IPS-NIHi7 (cell line): Measurements from ENCODE around the gene ARIH2.
"Not testable (repeated sequence)": the region's sequence is repeated elsewhere in the genome, so short reads cannot be mapped to it uniquely, and the experiment has no call there.

Experiments used
- DNase-seq: peaks from one replicate; pipeline ENCODE4 v3.0.0; 2012; ENCODE audit warnings: mixed read lengths; ENCODE audit errors: extremely low spot score

The ARIH2 gene

DNA sequence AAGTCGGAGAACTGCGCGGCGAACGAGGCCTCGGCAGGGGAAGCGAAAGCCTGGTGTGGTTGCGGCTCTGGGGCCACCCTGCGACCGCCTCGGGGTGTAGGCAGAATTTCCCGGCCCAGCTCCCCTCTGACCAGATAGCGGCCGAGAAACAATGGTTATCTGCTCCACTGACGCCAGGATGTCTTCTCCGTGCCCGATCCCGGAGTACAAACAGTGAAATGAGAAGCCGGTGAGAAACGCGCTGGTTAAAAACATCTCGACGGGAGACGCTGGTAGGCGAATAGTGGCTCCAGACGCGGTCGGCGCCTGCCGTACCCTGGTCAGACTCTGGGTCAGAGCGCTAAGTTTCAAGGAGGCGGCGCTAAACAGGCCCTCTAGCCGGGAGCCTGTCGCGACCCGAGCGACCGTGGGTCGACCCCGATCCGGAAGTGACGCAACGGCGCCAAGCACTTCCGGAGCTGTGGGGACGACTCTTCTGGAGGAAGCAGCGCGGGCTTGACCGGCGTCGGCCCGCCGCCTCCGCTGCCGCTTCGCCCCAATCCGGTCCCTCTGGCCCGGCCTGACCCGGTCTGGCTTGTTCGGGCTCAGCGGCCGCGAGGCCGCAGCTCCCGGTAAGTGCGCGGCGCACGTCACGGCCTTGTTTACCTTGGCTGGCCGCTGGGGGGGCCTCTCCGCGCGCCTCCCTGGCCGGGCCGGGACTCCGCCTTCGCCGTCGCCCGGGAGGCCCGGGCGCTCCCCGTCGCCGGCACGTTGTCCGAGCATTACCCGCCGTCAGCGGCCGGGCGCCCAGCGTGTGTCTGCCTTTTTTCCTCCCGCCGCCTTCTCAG, at the start of gene ARIH2:
TSS of gene ARIH2 (plus strand) at position 455 of the 827 bp plus-strand sequence. CDS start 8,717 bp downstream, outside the sequence.
- DNase-seq: peak; percentile 98

DNA sequence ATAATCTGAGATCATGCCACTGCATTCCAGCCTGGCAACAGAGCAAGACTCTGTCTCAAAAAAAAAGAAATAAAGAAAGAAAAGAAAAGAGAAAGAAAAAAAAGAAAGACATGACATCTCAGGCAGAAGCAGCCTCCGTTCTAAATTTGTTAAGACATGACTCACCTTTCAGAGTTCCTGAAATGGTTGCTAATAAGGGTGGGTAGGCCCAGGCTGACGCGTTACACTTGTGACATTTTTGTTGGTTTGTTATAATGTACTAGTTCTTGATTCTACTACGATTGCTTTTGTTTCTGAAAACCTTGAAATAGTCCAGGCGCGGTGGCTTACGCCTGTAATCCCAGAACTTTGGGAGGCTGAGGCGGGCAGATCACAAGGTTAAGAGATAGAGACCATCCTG, 41.0 kb upstream of the ARIH2 start:
- no peak for DNase-seq

DNA sequence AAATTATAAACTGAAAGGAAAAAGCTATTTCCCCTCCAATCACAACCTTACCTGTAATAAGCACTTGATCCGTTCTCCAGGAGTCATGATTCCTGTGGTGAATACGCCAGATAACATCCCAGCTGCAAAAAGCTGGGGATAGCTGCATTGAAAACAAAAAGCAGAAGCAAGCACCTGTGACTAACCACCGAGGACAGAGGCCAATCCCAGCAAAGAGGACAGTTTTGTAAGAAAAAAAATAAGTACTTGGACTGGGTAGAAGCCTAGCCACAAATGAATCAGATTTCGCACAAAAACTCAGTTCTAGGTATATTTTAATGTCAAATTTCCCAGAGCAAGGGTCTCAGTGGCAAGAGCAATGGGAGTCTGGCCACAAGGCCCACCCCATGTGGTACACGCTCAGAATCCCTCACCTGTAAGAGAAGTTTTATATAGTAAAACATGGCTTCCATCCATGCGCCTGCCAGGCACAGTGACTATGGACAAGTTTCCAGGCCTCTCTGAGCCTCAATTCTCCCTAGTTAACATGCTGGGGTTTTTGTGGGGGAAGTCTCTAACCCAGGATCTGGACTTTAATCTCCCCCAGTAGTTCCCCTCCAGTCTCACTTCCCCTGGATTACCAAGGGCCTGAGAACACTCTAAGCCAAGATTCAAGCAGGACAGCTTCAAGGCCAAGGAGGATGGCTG, 39.2 kb upstream of the ARIH2 start:
- DNase-seq: no peak

DNA sequence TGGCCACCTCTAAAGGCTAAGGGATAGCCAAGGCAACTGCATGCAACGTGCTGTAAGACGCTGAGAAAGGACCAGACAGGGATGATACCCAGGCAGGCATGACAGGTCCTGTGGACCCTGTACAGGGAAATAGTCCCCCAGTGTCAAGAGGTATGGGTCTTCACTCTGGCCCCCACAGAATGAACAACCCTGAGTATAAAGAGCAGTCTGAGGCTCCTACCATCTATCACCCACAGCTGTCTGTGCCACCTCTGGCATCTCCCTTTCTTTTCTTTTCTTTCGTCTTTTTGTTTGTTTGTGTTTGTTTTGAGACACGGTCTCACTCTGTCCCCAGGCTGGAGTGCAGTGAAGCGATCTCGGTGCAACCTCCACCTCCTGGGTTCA, 38.7 kb upstream of the ARIH2 start:
- no peak for DNase-seq

DNA sequence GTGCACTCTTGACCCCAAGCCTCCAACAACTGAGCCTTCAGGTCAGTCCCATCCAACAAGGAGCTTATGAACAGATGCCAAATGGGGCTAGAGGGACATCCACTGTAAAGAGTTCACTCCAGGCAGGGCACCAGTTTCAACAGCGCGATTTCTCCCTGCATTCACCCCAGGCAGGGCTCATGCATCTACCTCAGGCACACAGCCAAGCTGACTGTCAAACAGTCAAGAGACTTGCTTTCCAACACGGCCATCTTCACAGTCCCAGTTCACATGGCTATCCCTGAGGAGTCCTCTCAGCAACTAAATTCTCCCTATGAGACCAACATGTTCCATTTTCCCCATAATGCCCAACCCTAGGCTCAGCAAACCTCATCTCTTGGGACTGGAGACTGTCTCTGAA, 37.6 kb upstream of the ARIH2 start:
- no peak for DNase-seq

DNA sequence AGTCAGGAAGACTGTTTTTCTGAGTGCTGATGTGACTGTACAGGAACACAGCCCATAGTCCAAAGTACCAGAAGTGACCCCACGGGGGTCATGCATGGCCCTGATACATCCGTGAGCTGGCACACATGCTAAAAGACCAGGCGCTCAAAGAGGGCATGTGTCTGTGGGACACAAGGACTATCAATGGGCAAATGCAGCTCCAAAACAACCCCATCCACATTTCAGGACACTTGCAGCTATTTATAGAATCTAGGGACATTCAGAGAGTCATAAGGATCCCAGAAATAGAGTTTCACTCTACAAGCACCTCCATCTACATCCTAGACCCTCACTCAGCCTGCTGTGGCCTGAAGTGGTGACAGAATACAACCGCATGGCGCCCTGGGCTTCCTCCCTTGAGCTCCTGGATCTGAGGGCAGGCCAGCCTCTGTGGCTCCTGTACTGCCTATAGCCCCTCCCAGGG, 37.0 kb upstream of the ARIH2 start:
- no peak for DNase-seq

DNA sequence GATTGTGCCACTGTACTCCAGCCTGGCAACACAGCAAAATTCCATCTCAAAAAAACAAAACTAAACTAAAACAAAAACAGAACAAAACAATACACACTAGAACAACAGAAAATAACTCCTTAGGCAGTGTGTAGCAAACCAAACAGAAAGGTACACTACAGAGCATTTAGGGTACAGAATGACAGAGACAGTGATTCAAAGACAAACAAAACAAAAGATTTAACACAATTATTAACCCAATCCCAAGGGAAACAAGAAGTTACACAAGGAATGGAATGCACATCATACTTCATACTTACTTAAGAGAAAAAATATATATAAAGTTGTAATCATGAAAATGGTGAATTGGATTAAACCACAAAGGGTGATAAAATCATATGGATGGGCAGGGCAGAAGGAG, 32.9 kb upstream of the ARIH2 start:
- DNase-seq: no peak

DNA sequence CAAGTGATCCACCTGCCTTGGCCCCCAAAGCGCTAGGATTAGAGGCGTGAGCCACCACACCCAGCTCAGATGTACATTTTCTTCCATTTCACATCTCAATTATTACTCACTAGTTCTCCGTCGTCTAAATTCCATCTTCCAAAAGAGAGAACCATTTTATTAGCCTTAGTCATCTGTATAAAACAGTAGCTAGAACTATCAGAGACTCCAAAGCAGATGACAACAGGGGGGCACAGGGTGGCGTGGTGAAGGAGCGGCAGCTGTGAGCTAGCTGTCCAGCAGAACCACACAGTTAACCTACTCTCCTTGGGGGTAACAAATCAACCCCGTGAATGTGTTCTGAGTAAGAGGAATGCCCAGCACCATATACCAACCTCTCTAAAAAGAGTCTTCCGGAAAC, 27.0 kb upstream of the ARIH2 start:
- DNase-seq: no peak

DNA sequence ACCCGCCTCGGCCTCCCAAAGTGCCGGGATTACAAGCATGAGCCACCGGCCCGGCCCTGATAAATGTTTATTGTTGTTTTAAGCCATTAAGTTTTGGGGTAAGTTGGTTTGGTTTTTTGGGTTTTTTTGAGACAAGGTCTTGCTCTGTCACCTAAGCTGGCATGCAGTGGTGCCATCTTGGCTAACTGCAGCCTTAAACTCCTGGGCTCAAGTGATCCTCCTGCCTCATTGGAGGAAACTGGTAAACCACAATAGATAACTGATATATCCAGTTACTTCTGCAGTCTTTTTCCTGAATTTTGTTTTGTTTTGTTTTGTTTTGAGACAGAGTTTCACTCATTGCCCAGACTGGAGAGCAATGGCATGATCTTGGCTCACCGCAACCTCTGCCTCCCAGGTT, 24.1 kb upstream of the ARIH2 start:
- DNase-seq: no peak

DNA sequence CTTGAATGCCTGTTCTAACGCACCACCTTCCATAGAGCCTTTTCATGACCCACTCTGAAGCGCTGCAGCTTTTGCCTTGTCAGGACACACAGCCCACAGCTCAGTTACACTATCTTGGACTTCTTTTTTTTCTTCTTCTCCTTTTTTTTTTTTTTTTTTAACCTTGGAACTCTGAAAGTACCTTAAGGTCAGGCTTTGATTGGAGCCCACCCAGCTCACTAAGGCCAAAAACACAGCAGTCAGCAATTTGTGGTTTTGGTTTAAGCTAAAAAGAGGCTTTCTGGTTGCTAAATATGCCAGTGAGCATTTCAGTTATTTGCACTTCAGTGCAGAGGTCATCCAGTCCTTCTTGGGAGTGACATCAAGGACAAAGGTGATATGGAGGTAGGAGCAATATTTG, 21.7 kb upstream of the ARIH2 start:
- DNase-seq: no peak

DNA sequence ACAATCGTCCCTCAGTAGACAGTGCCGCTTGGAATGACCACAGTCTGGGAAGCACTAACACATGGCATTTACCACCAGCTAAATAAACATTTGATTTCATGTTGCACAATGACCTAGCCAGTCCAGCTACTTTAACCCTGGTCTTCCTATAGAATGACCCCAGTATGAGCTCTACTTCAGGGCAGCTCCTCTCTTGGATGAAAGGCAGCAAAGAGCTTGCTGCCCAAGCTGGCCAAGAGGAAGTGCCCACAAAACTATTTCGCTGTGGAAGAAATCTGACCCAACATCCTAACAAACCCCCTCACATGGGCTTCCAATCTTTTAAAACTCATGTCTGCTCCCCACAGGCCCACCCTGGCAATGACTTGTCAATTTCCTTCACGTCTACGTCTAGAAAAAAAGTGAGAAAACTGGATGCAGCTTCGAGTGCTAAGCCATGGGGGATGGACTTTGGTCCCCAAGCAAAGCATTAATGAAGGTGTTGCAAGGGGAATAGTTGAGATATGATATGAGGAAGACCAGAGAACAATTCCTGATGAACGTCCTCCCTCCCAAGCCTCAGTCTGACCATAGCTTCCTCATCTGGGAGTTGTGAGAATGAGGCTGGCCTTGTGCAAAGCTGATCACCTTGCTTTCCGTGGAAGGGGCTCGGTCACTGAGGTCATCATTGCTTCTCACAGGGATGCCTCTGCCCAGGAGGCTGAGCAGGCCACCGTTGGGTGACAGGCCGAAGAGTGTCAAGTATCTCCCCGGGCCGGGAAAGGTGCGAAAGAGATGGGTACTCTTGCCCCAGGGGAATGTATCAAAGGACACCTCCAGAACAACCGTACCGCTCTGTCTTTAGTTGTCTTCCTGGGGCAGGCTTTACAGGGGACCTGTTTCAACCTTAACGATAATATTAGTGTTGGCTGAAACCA, 20.9 kb upstream of the ARIH2 start:
- no peak for DNase-seq

DNA sequence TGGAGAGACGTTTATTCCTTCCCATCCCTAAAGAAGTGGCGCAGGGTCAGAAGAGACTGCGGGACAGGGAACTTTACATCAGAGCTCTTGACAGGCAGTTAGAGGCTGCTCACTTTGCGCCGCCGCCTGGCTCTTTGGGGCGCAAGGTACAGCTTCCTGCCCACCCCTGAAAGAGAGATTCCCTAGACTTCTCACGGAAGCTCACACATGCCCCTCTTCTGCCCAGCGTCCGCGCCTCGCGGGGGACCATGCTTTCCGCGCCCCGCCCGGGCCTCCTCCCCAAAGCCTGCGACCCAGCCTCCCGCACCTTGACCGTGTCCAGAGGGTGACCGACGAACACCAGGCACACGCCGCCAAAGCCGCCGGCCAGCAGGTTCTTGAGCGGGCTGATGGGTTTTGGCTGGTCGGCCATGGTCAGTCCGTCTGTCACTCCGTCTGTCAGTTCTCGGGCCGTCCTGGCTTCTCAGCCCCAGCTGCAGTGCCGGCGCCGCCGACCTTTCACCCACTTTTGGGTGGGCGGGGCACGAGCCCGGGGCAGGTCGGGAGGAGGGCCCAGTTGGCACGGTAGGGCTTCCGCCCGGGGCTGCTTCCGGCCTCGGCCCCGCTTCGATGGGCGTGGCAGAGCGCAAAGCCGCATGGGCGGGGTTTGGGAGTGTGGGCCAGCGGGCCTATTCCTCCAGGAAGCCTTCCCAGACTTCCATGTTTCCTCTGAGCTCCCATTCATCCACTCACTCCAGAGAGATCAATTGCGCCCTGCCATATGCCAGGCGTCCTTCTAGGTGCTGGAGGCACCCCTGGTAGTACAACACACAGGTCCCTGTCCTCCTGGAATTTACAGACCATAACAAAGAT, 20.0 kb upstream of the ARIH2 start, which contains the start of gene SLC25A20:
TSS of gene SLC25A20 (minus strand) at position 500 of the 852 bp plus-strand sequence. CDS start at position 412, 88 bp downstream.
- peak; percentile 99 for DNase-seq

DNA sequence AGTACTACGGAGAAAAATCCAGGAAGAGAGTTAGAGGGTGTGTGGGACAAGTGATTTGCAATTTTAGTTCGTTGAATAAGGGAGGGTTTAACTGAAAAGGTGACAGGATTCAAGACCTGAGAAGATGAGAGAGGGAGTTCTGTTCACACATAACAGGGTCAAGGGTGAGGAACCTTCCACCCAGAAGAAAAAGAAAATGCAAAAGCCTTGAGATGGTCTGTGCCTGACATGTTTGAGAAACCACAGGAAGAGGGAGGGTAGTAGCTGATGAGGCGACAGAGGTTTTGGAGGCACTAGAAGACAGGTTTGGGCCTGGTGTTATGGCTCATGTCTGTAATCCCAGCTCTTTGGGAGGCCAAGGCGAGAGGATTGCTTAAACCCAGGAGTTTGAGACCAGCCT, 19.4 kb upstream of the ARIH2 start:
- DNase-seq: no peak

DNA sequence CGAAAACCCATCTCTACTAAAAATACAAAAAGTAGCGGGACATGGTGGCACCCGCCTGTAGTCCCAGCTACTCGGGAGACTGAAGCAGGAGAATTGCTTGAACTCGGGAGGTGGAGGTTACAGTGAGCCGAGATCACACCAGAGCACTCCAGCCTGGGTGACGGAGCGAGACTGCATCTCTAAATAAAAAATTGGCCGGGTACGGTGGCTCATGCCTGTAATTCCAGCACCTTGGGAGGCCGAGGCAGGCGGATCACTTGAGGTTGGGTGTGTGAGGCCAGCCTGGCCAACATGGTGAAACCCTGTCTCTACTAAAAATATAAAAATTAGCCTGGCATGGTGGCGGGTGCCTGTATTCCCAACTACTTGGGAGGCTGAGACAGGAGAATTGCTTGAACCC, 11.6 kb upstream of the ARIH2 start:
- not testable (repeated sequence) for DNase-seq

DNA sequence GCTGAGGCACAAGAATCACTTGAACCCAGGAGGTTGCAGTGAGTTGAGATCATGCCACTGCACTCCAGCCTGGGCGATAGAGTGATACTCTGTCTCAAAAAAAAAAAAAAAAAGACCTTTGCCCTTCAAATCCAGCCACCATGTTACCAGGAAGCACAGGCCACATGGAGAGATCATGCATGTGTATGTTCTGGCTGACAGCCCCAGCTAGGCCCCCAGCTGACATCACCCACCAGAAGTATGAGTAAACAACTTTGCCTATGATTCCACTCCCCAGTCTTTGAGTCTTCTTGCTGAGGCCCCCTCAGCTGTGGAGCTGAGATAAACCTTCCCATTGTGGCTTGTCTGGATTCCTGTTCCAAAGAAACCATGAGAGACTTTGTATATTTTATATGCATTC, 3.3 kb upstream of the ARIH2 start:
- no peak for DNase-seq

DNA sequence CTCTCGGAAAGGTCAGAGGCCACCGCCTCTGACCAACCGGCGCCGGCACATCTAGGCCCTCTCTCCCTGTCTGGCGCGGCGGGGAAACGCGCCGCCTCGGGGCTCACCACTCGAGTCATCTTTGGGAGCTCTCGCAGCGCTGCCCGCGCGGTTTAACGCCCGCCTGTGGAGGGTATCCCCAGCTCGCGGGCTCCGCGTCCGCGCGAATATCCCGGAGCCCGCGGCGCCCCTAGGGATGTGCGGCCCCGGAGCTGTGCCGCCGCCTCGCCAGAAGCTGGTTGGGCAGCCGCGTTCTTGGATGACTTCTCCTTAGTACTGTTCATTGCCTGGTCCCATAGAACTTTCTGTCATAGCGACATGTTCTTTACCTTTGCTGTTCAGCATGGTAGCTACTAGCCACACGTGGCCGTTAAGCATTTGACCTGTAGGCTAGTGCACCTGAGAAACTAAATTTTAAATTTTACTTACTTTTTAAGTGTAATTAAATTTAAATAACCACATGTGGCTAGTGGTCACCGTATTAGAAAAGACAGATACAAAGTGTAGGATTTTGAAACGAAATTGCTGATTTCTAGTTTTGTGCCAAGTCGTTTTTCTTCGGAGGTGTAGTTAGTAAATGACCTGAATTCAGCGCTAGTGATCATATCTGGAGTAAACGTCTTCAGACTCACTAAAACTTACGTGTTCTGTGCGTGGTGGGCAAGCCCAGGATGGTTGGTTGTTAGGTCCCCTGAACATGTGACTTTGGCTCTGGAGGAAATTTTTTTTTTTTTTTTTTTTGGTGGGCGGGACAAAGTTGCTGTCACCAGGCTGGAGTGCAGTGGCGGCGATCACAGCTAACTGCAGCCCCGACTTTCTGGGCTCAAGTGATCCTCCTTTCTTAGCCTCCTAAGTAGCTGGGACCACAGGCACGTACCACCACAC, 835 bp downstream of the ARIH2 start:
- peak; percentile 45 for DNase-seq

DNA sequence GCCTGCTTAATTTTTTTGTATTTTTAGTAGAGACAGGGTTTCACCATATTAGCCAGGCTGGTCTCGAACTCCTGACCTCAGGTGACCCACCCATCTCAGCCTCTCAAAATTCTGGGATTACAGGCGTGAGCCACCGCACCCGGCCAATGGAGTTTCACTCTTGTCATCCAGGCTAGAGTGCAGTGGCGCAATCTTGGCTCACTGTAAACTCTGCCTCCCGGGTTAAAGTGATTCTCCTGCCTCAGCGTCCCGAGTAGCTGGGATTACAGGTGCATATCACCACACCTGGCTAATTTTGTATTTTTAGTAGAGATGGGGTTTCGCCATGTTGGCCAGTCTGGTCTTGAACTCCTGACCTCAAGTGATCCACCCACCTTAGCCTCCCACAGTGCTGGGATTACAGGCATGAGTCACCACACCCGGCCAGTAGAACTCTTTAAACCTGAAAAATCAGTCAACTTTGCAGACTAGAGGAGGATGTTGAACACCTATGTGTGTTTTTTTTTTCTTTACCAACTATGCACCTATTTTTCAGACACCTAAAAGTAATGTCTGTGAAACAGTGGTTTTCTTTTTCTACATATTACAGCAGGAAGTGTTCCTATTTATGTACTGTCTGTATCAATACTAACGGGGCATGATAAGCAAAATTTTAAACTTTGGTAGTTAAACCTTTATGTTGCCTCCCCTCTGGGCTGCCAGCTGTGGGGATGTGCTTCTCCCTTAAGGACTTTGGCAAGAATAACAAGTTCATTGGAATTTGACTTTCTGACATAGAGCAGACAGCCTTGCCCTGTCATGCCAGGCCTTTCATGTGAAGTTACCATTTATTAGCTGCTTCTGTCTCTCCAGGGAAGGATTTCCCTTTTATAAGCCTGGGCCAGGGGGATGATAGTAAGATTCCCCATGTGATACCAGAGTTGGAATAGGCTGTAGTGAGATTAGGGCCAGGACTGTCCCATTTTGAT, 8.1 kb downstream of the ARIH2 start:
- no peak for DNase-seq

DNA sequence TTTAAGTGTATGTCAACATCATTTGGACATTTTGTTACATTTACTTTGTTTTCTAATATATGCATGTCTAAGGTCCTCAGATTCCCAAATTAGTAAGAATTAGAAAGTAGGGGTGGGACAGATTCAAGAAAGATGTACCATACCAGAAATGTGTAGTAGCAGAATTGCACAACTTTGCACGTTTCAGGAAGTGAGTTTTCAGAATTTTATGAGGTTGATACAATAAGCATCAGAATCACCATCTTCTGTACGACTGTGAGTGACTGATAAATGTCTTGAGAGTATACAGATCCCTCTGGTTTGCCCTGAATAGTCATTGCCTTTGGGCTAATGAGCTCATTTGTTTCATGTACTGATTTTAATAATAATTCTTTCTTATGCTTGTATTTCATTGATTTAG, 9.3 kb downstream of the ARIH2 start:
- DNase-seq: no peak

DNA sequence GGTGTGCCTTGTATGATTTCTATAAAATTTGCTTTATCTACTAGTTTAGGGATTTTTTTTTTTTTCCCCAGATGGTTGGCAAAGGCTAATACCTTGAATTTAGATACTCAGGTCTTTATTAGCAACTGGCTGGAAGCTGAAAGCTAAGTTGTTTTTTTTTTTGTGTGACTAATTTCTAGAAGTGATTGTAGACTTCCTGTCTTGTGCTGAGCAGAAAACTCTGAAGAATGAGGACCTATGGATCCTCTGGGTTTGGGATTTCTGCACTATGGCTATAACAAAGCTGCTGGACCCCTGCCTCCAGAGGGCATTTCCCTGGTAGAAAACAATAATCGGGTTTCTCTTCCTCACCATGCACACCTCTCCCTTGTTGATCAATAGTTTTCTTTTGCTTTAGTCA, 10.0 kb downstream of the ARIH2 start:
- DNase-seq: no peak
